ENCODE data around the gene USP40. TPM values are rescaled to one million over a fixed set of nuclear protein-coding genes. Genes with fewer than 3 reads are reported as not detected.

The USP40 gene
- total RNA-seq, 2 donors from 2014 or later, result 14.5 to 17.1 TPM

GRCh38 chr2:233466991-233467603 is 99.5 kb downstream of the USP40 start:
- intact Hi-C loops (cut with DNase I), result no loop called here

GRCh38 chr2:233464531-233465240 is 101.9 kb downstream of the USP40 start:
- peak; percentile 2 for DNase-seq
- no peak for ATAC-seq
- intact Hi-C loops (cut with DNase I), result no loop called here

More at GRCh38 chr2:233466991-233467603, 99.5 kb downstream of the USP40 start:
- DNase-seq (peak; percentile 15), ATAC-seq (no peak)

GRCh38 chr2:233464056-233464455 is 102.5 kb downstream of the USP40 start:
- DNase-seq (peak; percentile 11), ATAC-seq (no peak)
- intact Hi-C loops (cut with DNase I), result no loop called here

GRCh38 chr2:233463586-233463985 is 103.0 kb downstream of the USP40 start:
- intact Hi-C loops (cut with DNase I), result no loop called here

GRCh38 chr2:233462826-233463470 is 103.6 kb downstream of the USP40 start:
- no peak for DNase-seq

More at GRCh38 chr2:233463586-233463985, 103.0 kb downstream of the USP40 start:
- ATAC-seq (no peak), DNase-seq (peak; percentile 1)

GRCh38 chr2:233462202-233462785 is 104.3 kb downstream of the USP40 start:
- ATAC-seq (no peak), DNase-seq (no peak)
- intact Hi-C loops (cut with DNase I), result no loop called here

More at GRCh38 chr2:233462826-233463470, 103.6 kb downstream of the USP40 start:
- intact Hi-C loops (cut with DNase I), result no loop called here
- no peak for ATAC-seq

GRCh38 chr2:233461481-233461891 is 105.1 kb downstream of the USP40 start:
- intact Hi-C loops (cut with DNase I), result no loop called here
- DNase-seq, result no peak
- ATAC-seq, result no peak

GRCh38 chr2:233460726-233461441 is 105.7 kb downstream of the USP40 start:
- no peak for DNase-seq

GRCh38 chr2:233459426-233459825 is 107.2 kb downstream of the USP40 start:
- DNase-seq, result no peak
- no peak for ATAC-seq
- intact Hi-C loops (cut with DNase I), result no loop called here

More at GRCh38 chr2:233460726-233461441, 105.7 kb downstream of the USP40 start:
- intact Hi-C loops (cut with DNase I), result no loop called here
- ATAC-seq, result peak in 1 of 2 donors; percentile 23

- intact Hi-C loops (cut with DNase I), result no loop called here
- no peak for DNase-seq
- no peak for ATAC-seq
Measured at GRCh38 chr2:233458826-233459225, 107.8 kb downstream of the USP40 start.

- ATAC-seq (no peak), DNase-seq (no peak)
- intact Hi-C loops (cut with DNase I), result no loop called here
Measured at GRCh38 chr2:233458031-233458610, 108.5 kb downstream of the USP40 start.

- ATAC-seq, result no peak
- intact Hi-C loops (cut with DNase I), result no loop called here
- no peak for DNase-seq
Measured at GRCh38 chr2:233457356-233457755, 109.2 kb downstream of the USP40 start.

- intact Hi-C loops (cut with DNase I), result no loop called here
- DNase-seq (no peak), ATAC-seq (no peak)
Measured at GRCh38 chr2:233456934-233457333, 109.6 kb downstream of the USP40 start.

GRCh38 chr2:233456111-233456510 is 110.5 kb downstream of the USP40 start:
- intact Hi-C loops (cut with DNase I), result no loop called here
- no peak for DNase-seq

GRCh38 chr2:233455491-233455890 is 111.1 kb downstream of the USP40 start:
- DNase-seq, result peak; percentile 1
- intact Hi-C loops (cut with DNase I), result no loop called here
- no peak for ATAC-seq

More at GRCh38 chr2:233456111-233456510, 110.5 kb downstream of the USP40 start:
- no peak for ATAC-seq

- intact Hi-C loops (cut with DNase I), result no loop called here
- ATAC-seq (no peak), DNase-seq (peak; percentile 10)
Measured at GRCh38 chr2:233455006-233455405, 111.6 kb downstream of the USP40 start.

GRCh38 chr2:233453916-233454315 is 112.7 kb downstream of the USP40 start:
- DNase-seq, result no peak
- ATAC-seq, result no peak
- intact Hi-C loops (cut with DNase I), result no loop called here

- DNase-seq (peak; percentile 10), ATAC-seq (no peak)
- intact Hi-C loops (cut with DNase I), result no loop called here
Measured at GRCh38 chr2:233453111-233453915, 113.3 kb downstream of the USP40 start.

All from left cardiac atrium (tissue), 4 donors.